Measurements from ENCODE around the gene CD101. TPM values are rescaled to one million over a fixed set of nuclear protein-coding genes. Genes with fewer than 3 reads are reported as not detected.

Gene CD101
- polyA plus RNA-seq, 1 experiment = 0.02 TPM

DNA sequence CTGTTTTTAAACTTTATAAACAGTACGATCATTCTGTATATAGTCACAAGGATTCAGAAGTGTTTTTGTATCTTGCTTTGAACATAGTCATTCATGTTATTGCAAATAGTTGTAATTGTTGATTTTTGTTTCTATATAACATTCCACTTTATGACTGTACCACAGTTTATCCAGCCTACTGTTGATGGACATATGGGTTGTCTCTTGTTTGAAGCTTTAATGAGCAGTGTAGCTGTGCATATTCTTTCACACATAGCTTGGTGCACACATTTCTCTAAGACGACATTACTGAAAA is 6.1 kb downstream of the CD101 start:
- ChIA-PET POLR2A (no interaction called here), CTCF (no interaction called here)
- Histone ChIP-seq H3K27me3 (ENCODE audit: control insufficient read depth, insufficient read depth, low read length) (no peaks in the 10 kb centered on the region), H3K27ac (ENCODE audit: low read depth, low read length) (no peak overlapping the region), H3K4me3 (ENCODE audit: low read depth, low read length) (no peak overlapping the region), H3K9me3 (ENCODE audit: control insufficient read depth, insufficient read depth, low read length) (no peaks in the 10 kb centered on the region)
- no peak for DNase-seq (ENCODE audit: low read depth, low spot score)
- TF ChIP-seq, protein P1, sequence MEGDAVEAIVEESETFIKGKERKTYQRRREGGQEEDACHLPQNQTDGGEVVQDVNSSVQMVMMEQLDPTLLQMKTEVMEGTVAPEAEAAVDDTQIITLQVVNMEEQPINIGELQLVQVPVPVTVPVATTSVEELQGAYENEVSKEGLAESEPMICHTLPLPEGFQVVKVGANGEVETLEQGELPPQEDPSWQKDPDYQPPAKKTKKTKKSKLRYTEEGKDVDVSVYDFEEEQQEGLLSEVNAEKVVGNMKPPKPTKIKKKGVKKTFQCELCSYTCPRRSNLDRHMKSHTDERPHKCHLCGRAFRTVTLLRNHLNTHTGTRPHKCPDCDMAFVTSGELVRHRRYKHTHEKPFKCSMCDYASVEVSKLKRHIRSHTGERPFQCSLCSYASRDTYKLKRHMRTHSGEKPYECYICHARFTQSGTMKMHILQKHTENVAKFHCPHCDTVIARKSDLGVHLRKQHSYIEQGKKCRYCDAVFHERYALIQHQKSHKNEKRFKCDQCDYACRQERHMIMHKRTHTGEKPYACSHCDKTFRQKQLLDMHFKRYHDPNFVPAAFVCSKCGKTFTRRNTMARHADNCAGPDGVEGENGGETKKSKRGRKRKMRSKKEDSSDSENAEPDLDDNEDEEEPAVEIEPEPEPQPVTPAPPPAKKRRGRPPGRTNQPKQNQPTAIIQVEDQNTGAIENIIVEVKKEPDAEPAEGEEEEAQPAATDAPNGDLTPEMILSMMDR (IDR thresholded peaks at IDR 0.05; ENCODE audit: low read depth, low read length) = no peak

DNA sequence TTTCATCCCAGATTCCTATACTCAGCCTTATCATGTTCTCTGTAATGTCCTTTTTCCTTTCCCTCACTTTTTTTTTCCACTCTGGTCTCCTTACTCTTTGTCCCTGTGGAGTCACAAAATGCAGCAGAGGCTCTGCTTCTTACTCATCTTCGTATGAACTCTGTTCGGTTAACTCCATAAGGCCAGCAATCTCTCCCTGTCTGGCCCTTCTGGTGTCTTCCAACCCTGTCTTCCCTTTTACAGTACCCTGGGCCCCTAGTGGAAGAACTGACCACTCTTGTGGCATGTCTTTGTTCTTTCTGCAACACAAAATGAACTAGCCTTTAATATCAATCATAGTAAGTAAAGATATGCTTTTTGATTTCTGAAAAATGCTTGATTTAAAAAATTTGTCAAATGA is 7.1 kb downstream of the CD101 start:
- H3K4me3 ChIP-seq (ENCODE audit: low read depth, low read length) = no peak overlapping the region
- ChIA-PET POLR2A (no interaction called here), CTCF (no interaction called here)
- no peaks in the 10 kb centered on the region for H3K27me3 ChIP-seq (ENCODE audit: control insufficient read depth, insufficient read depth, low read length)
- DNase-seq (ENCODE audit: low read depth, low spot score) = no peak
- H3K9me3 ChIP-seq (ENCODE audit: control insufficient read depth, insufficient read depth, low read length) = no peaks in the 10 kb centered on the region
- TF ChIP-seq, protein P1 (IDR thresholded peaks at IDR 0.05; ENCODE audit: low read depth, low read length) = no peak
- H3K27ac ChIP-seq (ENCODE audit: low read depth, low read length) = no peak overlapping the region

DNA sequence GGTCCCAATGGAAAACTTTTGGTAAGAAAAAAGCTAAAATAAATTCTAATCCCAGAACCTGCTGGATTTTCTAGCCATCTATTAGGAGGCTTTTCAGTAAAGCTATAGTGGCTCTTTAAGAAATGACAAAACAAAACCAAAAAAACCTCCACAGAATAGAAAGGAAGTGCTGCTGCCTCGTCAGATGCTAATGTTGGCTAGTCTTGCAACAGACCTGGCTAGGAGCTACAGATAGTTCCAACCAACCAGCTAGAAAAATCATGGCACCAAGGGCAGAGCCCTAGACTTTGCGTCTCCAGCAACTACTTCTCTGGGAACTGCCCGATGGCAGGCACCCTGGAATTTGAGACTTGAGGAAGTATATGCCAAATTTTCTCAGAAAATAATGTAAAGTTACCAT is 7.6 kb downstream of the CD101 start:
- no peak for DNase-seq (ENCODE audit: low read depth, low spot score)
- H3K9me3 ChIP-seq (ENCODE audit: control insufficient read depth, insufficient read depth, low read length) = no peaks in the 10 kb centered on the region
- ChIA-PET CTCF (no interaction called here), POLR2A (no interaction called here)
- no peaks in the 10 kb centered on the region for H3K27me3 ChIP-seq (ENCODE audit: control insufficient read depth, insufficient read depth, low read length)
- H3K4me3 ChIP-seq (ENCODE audit: low read depth, low read length) = no peak overlapping the region
- H3K27ac ChIP-seq (ENCODE audit: low read depth, low read length) = no peak overlapping the region
- TF ChIP-seq, protein P1 (IDR thresholded peaks at IDR 0.05; ENCODE audit: low read depth, low read length) = no peak

DNA sequence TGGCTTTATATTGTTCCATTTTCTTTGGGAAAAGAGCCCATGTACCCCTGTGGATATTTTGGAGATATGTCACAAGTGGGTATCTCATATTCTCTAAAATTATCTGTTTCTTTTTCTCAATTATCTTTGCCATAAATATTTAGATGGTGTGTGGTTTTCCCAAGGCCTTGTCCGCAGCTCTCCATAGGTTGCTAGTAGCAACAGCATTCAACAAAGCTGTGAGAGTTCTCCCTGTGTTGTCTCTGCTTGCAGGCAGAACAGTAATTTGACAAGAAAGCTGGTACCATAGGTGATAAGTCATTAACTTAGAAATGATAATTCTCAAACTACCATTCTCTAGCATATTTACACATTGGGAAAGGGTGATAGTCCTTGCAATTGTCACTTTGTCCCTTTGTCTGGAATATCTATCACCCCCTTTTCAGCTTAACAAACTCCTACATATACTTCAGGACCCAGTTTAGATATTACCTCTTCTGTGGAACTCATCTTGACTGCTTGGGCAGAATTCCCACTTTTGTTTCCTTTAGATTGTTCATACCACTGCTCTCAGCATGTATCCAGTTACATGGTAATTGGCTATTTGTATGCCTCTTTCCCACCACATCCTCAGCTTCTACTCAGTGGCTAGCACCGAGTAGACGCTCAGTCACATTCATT is 8.9 kb downstream of the CD101 start:
- H3K9me3 ChIP-seq (ENCODE audit: control insufficient read depth, insufficient read depth, low read length) = no peaks in the 10 kb centered on the region
- no peak overlapping the region for H3K4me3 ChIP-seq (ENCODE audit: low read depth, low read length)
- ChIA-PET POLR2A (no interaction called here), CTCF (no interaction called here)
- no peak overlapping the region for H3K27ac ChIP-seq (ENCODE audit: low read depth, low read length)
- TF ChIP-seq, protein P1 (IDR thresholded peaks at IDR 0.05; ENCODE audit: low read depth, low read length) = no peak
- DNase-seq (ENCODE audit: low read depth, low spot score) = no peak
- no peaks in the 10 kb centered on the region for H3K27me3 ChIP-seq (ENCODE audit: control insufficient read depth, insufficient read depth, low read length)

DNA sequence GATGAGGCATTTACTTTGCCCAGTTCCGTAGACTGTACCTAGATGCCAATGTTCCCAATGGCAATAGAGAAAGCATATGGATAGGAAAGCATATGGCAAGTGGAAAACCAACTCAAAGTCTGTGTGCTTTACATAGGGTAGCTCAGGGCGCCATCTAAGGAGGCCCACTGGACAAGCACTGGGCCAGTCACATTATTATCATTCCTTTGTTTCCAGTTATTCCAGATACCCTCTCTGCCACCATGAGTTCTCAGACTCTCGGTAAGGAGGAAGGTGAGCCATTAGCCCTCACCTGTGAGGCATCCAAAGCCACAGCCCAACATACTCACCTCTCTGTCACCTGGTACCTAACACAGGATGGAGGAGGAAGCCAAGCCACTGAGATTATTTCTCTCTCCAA is 9.8 kb downstream of the CD101 start:
- TF ChIP-seq, protein P1 (IDR thresholded peaks at IDR 0.05; ENCODE audit: low read depth, low read length) = no peak
- CTCF ChIA-PET = no interaction called here

More for the DNA sequence above, 9.8 kb downstream of the CD101 start:
- no peaks in the 10 kb centered on the region for H3K9me3 ChIP-seq (ENCODE audit: control insufficient read depth, insufficient read depth, low read length)
- DNase-seq (ENCODE audit: low read depth, low spot score) = no peak
- POLR2A ChIA-PET = no interaction called here
- H3K27me3 ChIP-seq (ENCODE audit: control insufficient read depth, insufficient read depth, low read length) = no peaks in the 10 kb centered on the region
- H3K4me3 ChIP-seq (ENCODE audit: low read depth, low read length) = no peak overlapping the region
- no peak overlapping the region for H3K27ac ChIP-seq (ENCODE audit: low read depth, low read length)
